Fibroblast of mammary gland (primary cell): ENCODE data around the gene RARB.

Source experiments
- DNase-seq: peaks from one replicate; pipeline ENCODE4 v3.0.0-alpha.2; 2010; ENCODE audit warnings: low read depth
- H3K4me3 ChIP-seq: 2 replicates; pipeline ENCODE4 v1.5.1; 2011; ENCODE audit warnings: low read depth, mild to moderate bottlenecking, low read length, moderate library complexity; ENCODE audit not compliant: control insufficient read depth
- TF ChIP-seq, protein P1 (sequence below): conservative IDR thresholded peaks from 2 replicates; pipeline ENCODE4 v1.5.1; 2011; ENCODE audit warnings: low read depth, low read length, inconsistent platforms; ENCODE audit not compliant: control insufficient read depth, insufficient read depth

The RARB gene

DNA sequence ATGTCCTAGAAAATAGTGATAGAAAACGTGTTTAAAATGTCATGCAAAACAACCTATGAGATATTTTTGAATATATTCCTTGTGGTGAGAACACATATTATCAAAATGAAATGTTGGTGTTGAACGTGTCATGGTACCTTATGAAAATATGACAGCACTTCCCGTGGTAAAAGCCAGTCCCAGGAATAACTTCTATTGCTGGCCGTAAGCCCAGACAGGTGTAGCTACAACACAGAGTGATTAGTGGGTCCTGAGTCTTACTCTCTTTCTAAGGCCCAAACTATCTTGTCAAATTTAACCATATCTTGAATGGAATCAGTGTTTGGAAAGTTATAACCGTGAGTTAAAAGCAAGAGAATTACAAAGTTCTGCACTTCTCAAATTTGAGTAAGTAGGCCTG is 24.1 kb downstream of the RARB start:
- no peak overlapping the region for H3K4me3 ChIP-seq
- DNase-seq = no peak
- TF ChIP-seq, protein P1, sequence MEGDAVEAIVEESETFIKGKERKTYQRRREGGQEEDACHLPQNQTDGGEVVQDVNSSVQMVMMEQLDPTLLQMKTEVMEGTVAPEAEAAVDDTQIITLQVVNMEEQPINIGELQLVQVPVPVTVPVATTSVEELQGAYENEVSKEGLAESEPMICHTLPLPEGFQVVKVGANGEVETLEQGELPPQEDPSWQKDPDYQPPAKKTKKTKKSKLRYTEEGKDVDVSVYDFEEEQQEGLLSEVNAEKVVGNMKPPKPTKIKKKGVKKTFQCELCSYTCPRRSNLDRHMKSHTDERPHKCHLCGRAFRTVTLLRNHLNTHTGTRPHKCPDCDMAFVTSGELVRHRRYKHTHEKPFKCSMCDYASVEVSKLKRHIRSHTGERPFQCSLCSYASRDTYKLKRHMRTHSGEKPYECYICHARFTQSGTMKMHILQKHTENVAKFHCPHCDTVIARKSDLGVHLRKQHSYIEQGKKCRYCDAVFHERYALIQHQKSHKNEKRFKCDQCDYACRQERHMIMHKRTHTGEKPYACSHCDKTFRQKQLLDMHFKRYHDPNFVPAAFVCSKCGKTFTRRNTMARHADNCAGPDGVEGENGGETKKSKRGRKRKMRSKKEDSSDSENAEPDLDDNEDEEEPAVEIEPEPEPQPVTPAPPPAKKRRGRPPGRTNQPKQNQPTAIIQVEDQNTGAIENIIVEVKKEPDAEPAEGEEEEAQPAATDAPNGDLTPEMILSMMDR = no peak

DNA sequence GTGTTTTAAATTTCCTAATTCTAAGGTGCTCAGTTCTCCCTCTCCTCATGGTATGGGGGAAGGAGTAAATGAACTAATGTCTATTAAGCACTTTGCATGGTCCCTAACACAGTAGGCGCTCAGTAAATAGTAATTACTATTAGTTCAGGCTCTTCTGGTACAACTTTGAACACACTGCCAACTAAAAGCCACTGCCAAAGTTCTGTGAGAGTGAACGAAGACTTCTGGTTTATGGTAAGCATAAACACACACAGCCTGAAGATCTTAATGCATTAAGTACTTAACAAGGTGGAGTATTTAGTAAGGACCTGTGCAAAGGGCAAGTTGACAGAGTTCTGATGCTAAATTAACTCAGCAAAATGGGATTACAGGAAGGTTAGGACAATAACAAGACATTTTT is 24.7 kb downstream of the RARB start:
- DNase-seq = no peak
- H3K4me3 ChIP-seq = no peak overlapping the region
- TF ChIP-seq, protein P1 = no peak

DNA sequence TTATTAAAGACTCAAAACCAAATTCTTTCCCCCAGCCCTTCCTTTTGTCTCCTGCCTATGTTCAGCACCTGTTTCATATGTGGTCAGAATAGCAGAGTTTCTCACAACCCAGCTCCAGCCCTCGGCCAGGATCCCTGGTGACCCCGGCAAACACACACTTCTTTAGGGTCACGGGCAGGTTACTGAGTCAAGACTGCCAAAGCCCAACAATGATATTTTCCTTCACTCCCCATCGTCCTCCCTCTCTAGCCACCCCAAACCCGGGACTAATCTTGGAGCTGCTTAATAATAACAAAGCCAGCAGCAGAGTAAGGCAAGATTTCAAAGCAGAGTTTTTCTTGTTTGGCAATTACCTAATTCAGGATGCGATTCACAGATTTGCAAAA is 25.5 kb downstream of the RARB start:
- DNase-seq = no peak
- H3K4me3 ChIP-seq = peak overlapping the region; percentile 43

DNA sequence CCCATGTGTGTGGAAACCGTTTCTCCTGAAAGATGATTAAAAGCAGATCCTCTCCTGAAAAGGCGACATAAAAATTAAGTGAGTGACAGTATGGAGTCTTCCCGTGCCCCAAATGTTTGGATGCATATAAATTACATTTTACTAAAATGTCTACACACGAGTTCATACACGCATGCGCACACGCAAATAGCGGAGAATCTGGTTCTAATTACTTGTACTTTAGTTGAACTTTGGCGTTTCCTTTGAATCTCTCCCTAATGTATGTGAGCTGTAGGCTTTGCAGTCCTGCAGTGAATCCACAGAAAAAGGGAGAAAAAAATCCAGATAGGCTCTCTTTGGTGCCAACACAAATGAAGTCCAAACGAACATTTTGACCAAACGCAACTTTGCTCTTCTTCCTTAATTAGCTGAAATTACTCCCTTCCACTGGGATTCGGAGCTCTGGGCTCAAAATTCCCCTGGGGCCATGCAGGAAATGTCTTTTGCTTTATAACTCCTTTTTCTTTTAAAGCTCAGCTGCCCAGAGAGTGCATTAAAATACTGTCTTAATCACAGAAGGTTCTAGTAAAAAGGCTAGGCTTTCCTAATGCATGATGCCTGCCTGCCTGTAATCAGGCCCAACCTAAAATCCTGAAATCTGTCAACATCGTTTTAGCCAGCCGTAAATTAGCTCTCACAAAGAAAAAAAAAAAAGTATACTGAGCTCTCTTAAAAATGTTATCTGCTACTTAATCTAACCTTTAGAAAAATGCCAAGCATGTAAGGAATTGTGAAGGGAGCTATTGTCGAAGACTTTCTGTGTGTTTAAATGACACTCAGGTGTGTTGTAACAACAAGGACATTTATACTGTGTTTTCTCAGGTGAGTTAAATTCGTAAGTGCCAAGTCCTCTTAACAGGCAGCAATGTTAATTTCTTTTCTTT is 26.2 kb downstream of the RARB start:
- TF ChIP-seq, protein P1 = no peak
- peak; percentile 89 for DNase-seq
- H3K4me3 ChIP-seq = peak overlapping the region; percentile 43

More for the DNA sequence above, 25.5 kb downstream of the RARB start:
- TF ChIP-seq, protein P1 = no peak

DNA sequence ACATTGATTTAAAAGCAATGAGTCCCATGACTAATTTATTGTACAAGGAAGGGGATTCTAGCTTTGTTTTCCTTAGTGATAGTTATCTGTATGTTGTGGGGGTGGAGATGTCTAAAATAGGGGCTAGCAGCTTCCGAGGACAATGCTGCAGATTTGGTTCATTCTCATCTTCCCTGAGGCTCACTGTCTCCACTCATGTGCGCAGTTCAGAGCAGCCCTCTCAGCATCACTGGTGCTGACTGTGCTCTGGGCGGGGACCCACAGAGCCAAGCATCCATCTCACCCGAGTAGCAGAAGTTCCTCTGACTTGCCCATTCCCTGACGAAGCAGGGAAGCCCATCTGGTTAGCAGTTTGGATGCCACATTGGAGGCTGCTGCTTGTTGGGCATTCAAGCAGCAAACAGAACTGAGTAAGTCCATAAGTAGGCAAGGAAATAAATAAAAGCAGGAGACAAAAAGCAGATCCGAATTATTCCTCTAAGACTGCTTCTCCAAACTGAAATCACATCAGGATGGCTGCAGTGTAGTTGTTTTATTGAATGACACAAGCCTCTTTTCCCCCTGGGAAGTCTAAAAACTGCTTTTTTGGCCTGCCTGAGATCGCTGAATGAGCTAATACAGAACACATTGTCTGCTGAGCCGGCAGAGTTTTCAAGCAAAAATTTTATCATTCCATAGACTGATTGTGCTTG is 27.5 kb downstream of the RARB start:
- peak; percentile 80 for DNase-seq
- TF ChIP-seq, protein P1 = no peak
- no peak overlapping the region for H3K4me3 ChIP-seq

DNA sequence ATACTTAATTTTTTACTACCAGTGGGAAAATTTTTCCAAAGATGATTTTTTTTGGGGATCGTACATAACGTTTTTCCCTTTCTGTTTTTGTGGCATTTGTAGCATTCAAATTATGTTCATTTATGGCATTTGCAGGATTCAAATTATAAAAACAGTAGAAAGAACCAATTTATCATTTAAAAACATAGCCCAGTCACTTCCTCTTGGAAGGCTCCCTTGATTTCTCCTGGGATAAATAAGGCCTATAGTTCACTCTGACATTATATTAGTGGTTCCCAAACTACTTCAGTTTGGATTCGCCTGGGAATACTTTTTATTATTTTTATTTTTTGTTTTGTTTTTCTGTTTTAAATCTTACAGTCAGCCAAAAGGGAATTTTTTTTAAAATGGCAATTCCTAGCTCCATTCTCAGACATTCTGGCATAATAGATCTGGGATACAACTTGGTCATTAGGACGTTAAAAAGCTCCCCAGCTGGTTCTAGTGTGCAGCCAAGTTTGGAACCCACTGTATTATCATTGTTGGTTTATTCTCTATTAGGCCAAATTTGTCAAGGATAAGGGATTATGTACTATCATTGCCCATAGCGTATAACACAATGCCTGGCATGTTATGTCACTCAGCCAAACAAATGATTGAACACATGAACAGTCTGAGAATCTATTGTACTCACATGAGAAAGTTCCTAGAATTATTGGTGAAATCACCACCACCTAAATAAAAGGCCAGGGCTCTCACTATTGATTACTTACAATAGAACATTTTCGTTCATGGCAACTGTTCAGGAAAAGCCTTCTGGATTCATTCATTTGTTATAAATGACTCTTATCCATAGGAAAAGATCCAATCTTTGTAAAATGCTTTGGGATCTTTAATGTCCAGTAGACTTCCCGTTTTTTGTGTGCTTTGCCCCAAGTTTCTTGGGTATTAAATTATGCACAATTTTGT is 28.9 kb downstream of the RARB start:
- no peak overlapping the region for H3K4me3 ChIP-seq
- no peak for DNase-seq
- TF ChIP-seq, protein P1 = no peak
